ENCODE data around the gene VPS39. TPM values are rescaled to one million over a fixed set of nuclear protein-coding genes. Genes with fewer than 3 reads are reported as not detected.
A peak's percentile ranks its signal among the peaks of the same experiment; 100 is the strongest.

VPS39 gene
- total and polyA plus RNA-seq, 2 of the 13 experiments (the other 11 are each of a cell fraction or from before 2014, with no cell fraction given): 22.9 to 32.0 TPM

- TF ChIP-seq, protein P1, sequence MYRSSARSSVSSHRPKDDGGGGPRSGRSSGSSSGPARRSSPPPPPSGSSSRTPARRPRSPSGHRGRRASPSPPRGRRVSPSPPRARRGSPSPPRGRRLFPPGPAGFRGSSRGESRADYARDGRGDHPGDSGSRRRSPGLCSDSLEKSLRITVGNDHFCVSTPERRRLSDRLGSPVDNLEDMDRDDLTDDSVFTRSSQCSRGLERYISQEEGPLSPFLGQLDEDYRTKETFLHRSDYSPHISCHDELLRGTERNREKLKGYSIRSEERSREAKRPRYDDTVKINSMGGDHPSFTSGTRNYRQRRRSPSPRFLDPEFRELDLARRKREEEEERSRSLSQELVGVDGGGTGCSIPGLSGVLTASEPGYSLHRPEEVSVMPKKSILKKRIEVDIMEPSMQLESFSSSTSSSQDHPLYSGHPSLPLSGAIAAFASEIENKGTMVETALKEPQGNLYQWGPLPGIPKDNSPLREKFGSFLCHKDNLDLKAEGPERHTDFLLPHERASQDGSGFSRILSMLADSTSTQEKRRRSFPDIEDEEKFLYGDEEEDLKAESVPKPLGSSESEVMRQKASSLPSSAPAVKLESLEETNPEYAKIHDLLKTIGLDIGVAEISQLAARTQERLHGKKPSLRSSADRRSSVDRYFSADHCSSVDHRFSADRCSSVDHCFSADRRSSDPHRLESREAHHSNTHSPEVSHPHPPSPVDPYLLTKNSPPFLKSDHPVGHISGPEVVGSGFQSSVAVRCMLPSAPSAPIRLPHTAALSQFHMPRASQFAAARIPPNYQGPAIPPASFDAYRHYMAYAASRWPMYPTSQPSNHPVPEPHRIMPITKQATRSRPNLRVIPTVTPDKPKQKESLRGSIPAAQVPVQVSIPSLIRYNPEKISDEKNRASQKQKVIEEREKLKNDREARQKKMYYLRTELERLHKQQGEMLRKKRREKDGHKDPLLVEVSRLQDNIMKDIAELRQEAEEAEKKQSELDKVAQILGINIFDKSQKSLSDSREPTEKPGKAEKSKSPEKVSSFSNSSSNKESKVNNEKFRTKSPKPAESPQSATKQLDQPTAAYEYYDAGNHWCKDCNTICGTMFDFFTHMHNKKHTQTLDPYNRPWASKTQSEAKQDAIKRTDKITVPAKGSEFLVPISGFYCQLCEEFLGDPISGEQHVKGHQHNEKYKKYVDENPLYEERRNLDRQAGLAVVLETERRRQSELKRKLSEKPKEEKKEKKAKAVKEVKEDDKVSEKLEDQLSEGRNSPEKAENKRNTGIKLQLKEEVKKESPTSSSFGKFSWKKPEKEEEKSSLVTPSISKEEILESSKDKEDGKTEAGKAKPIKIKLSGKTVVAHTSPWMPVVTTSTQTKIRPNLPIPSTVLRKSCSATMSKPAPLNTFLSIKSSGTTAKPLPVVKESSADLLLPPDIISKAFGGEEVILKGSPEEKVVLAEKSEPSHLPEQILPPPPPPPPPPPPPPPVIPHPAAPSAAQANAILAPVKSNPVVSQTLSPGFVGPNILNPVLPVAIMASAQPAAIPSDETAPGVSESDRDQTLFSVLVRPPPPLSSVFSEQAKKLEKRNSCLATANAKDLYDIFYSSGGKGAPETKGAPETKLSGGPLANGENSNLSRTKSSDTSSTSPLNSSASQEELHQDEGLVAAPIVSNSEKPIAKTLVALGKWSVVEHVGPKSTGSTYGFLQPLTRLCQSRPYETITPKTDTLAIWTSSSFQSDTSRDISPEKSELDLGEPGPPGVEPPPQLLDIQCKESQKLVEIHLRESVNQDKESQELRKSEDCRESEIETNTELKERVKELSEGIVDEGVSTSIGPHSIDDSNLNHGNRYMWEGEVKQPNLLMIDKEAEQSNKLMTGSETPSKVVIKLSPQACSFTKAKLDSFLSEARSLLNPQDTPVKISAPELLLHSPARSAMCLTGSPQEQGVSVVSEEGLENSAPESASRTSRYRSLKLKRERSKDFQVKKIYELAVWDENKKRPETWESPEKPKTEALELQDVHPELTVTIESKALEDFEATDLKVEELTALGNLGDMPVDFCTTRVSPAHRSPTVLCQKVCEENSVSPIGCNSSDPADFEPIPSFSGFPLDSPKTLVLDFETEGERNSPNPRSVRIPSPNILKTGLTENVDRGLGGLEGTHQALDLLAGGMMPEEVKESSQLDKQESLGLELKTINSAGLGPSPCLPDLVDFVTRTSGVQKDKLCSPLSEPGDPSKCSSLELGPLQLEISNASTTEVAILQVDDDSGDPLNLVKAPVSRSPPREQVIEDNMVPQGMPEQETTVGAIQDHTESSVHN (CRISPR knock-in tag; IDR thresholded peaks at IDR 0.05): peak; percentile 68; the same call in 1 of the 2 replicates
- peak; percentile 49 for TF ChIP-seq MED8 (CRISPR knock-in tag; IDR thresholded peaks at IDR 0.05; ENCODE audit: insufficient replicate concordance)
- TF ChIP-seq SNAPC4 (CRISPR knock-in tag; IDR thresholded peaks at IDR 0.05): peak; percentile 81; the same call in 1 of the 2 replicates
- TF ChIP-seq ZNF605 (CRISPR knock-in tag; IDR thresholded peaks at IDR 0.05): no peak
- TF ChIP-seq HMG20B (CRISPR knock-in tag; conservative IDR thresholded peaks at IDR 0.05): 0 out of 2 replicates have a peak, but pooled peaks have one; percentile 40
- TF ChIP-seq ZNF136 (CRISPR knock-in tag; IDR thresholded peaks at IDR 0.05; ENCODE audit: low read depth): no peak
- TF ChIP-seq ZBTB26 (CRISPR knock-in tag; IDR thresholded peaks at IDR 0.05; ENCODE audit: borderline replicate concordance): peak; percentile 57; the same call in 1 of the 2 replicates
- TF ChIP-seq HOXA3 (CRISPR knock-in tag; IDR thresholded peaks at IDR 0.05): peak; percentile 55; the same call in 1 of the 2 replicates
- no peak for TF ChIP-seq ZNF207 (IDR thresholded peaks at IDR 0.05; ENCODE audit: borderline replicate concordance)
- peak; percentile 51; the same call in 1 of the 2 replicates for TF ChIP-seq ZNF563 (CRISPR knock-in tag; IDR thresholded peaks at IDR 0.05)
- TF ChIP-seq DR1 (CRISPR knock-in tag; IDR thresholded peaks at IDR 0.05): 0 out of 2 replicates have a peak, but pooled peaks have one; percentile 19
- 0 out of 2 replicates have a peak, but pooled peaks have one; percentile 17 for TF ChIP-seq MEIS2 (CRISPR knock-in tag; IDR thresholded peaks at IDR 0.05)
- TF ChIP-seq FOXA3 (CRISPR knock-in tag; IDR thresholded peaks at IDR 0.05): no peak
Observed at GRCh38 chr15:42207674-42208579, at the start of gene VPS39 (continued).

All from HepG2 (cell line).